MM.1S (cell line): ENCODE data around the gene RAB44.

Source experiments
- DNase-seq: peaks from one replicate; pipeline ENCODE4 v3.0.0-alpha.2; 2015
- H2AFZ ChIP-seq: fragments of 300-600 bp; sonication (generic); 2 replicates; pipeline ENCODE4 v1.6.0; 2016; ENCODE audit warnings: antibody characterized with exemption, low read length
- H3F3A ChIP-seq: fragments of 300-600 bp; sonication (generic); 2 replicates; pipeline ENCODE4 v1.6.1; 2016; ENCODE audit warnings: mild to moderate bottlenecking, antibody characterized with exemption, low read length, moderate library complexity, mixed read lengths; ENCODE audit not compliant: insufficient read depth
- H3K27ac ChIP-seq: fragments of 300-600 bp; sonication (generic); 2 replicates; pipeline ENCODE4 v1.5.1; 2016; ENCODE audit warnings: mild to moderate bottlenecking, low read length
- H3K27me3 ChIP-seq: fragments of 300-600 bp; sonication (generic); replicated peaks from 2 replicates; pipeline ENCODE4 v1.6.0; 2016; ENCODE audit warnings: low read length; ENCODE audit not compliant: insufficient read depth
- H3K36me3 ChIP-seq: fragments of 300-600 bp; sonication (generic); replicated peaks from 2 replicates; pipeline ENCODE4 v1.6.1; 2016; ENCODE audit warnings: mild to moderate bottlenecking, low read length, mixed read lengths; ENCODE audit not compliant: insufficient read depth
- H3K4me1 ChIP-seq: fragments of 300-600 bp; sonication (generic); 2 replicates; pipeline ENCODE4 v1.6.1; 2016; ENCODE audit warnings: low read length, mixed read lengths
- H3K4me2 ChIP-seq: fragments of 300-600 bp; sonication (generic); 2 replicates; pipeline ENCODE4 v1.6.0; 2016; ENCODE audit warnings: low read depth, low read length
- H3K4me3 ChIP-seq: fragments of 300-600 bp; sonication (generic); 2 replicates; pipeline ENCODE4 v1.5.1; 2016; ENCODE audit warnings: low read length, mixed read lengths
- H3K79me2 ChIP-seq: fragments of 300-600 bp; sonication (generic); 2 replicates; pipeline ENCODE4 v1.6.1; 2016; ENCODE audit warnings: mixed run types, low read length, mixed read lengths
- H3K9ac ChIP-seq: fragments of 300-600 bp; sonication (generic); 2 replicates; pipeline ENCODE4 v1.6.1; 2016; ENCODE audit warnings: low read length, mixed read lengths
- H3K9me2 ChIP-seq: fragments of 300-600 bp; sonication (generic); replicated peaks from 2 replicates; pipeline ENCODE4 v1.6.1; 2016; ENCODE audit warnings: mild to moderate bottlenecking, low read length, mixed read lengths; ENCODE audit not compliant: insufficient read depth
- H3K9me3 ChIP-seq: fragments of 300-600 bp; sonication (generic); replicated peaks from 2 replicates; pipeline ENCODE4 v1.6.1; 2016; ENCODE audit warnings: mild to moderate bottlenecking, low read length, mixed read lengths; ENCODE audit not compliant: insufficient read depth
- H4K20me1 ChIP-seq: fragments of 300-600 bp; sonication (generic); 2 replicates; pipeline ENCODE4 v1.6.1; 2016; ENCODE audit warnings: mild to moderate bottlenecking, low read length, moderate library complexity, mixed read lengths; ENCODE audit not compliant: insufficient read depth
- EZH2 ChIP-seq: fragments of 300-600 bp; sonication (generic); optimal IDR thresholded peaks from 2 replicates; pipeline ENCODE3; 2017; ENCODE audit warnings: low read depth, mild to moderate bottlenecking, antibody characterized with exemption, low read length, mixed read lengths
- EZH2phosphoT487 ChIP-seq: fragments of 300-600 bp; sonication (generic); IDR thresholded peaks from 2 replicates; pipeline ENCODE4 v1.6.1; 2018; ENCODE audit warnings: antibody characterized with exemption, low read length
- TF ChIP-seq, protein P1 (sequence below): fragments of 300-600 bp; sonication (generic); IDR thresholded peaks from 2 replicates; pipeline ENCODE4 v1.5.1; 2016; ENCODE audit warnings: antibody characterized with exemption, low read length, mixed read lengths

Gene RAB44

DNA sequence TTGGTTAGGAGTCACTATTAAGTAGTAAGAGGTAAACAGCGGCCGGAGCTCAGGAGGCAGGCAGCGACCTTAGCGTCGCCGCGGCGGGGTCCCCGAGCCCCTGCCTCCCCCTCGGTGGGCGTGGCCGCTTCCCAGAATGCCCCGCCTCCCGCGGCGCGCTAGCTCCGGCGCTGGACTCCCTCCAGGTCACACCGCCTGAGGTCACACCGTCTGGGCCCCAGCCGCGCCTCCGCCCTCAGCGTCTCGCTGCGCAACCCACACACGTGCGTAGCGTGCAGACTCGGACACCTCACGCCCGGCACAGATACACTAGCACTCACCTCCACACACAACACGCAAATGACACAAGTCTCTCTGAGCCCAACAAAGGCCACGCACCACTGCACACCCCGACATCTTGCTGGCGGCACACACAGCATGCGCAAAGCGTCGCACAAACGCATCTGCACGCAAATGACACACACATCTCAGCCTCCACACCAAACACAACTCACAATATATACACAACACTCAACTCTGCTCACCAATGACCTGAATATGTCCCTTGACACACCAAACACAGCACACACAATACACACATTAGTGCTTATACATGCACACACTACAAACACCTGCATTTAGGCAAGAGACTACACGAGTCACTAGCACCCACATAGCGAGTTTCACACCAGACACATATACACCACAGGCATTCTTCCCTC lies 36.7 kb upstream of the RAB44 start:
- Histone ChIP-seq H4K20me1 (no peaks in the 10 kb centered on the region), H3K4me1 (peaks cover 38% of the 10 kb centered on the region), H3K4me3 (no peak overlapping the region), H3K9ac (no peak overlapping the region), H3K27ac (no peak overlapping the region), H3K27me3 (no peaks in the 10 kb centered on the region), H3K9me2 (no peaks in the 10 kb centered on the region), H2AFZ (no peak overlapping the region), H3K4me2 (no peak overlapping the region), H3F3A (peaks cover 12% of the 10 kb centered on the region), H3K79me2 (no peaks in the 10 kb centered on the region), H3K9me3 (no peaks in the 10 kb centered on the region), H3K36me3 (no peaks in the 10 kb centered on the region)
- TF ChIP-seq EZH2 = no peak
- no peak for DNase-seq

DNA sequence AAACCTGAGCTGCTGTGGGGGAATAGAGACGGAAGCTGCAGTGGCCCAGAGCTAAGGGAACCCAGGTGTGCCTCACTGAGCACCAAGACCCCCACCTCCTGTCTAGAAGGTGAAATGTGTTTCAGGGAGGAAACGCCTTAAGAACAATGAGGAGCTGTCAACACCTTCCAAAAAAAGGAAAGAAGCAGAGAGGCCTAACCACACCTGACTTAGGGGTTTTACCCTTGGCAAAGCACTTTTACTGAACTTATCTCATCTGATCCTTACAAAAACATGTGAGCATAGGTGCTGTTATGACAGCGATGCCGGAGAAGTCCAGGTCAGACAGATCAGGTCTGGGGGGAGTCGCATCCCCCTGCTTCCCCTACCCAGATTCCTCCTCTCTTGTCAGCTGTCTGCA lies 35.2 kb upstream of the RAB44 start:
- Histone ChIP-seq H3K79me2 (no peaks in the 10 kb centered on the region), H2AFZ (no peak overlapping the region), H3K4me1 (peaks cover 42% of the 10 kb centered on the region), H3K4me2 (peak overlapping the region; percentile 54), H3K9me2 (no peaks in the 10 kb centered on the region), H3F3A (peaks cover 18% of the 10 kb centered on the region), H4K20me1 (no peaks in the 10 kb centered on the region), H3K27ac (peak overlapping the region; percentile 30; the same call in 1 of the 2 replicates), H3K9me3 (no peaks in the 10 kb centered on the region), H3K9ac (no peak overlapping the region), H3K27me3 (no peaks in the 10 kb centered on the region), H3K4me3 (no peak overlapping the region), H3K36me3 (no peaks in the 10 kb centered on the region)
- peak; percentile 72 for DNase-seq
- TF ChIP-seq EZH2phosphoT487 = no peak
- TF ChIP-seq, protein P1, sequence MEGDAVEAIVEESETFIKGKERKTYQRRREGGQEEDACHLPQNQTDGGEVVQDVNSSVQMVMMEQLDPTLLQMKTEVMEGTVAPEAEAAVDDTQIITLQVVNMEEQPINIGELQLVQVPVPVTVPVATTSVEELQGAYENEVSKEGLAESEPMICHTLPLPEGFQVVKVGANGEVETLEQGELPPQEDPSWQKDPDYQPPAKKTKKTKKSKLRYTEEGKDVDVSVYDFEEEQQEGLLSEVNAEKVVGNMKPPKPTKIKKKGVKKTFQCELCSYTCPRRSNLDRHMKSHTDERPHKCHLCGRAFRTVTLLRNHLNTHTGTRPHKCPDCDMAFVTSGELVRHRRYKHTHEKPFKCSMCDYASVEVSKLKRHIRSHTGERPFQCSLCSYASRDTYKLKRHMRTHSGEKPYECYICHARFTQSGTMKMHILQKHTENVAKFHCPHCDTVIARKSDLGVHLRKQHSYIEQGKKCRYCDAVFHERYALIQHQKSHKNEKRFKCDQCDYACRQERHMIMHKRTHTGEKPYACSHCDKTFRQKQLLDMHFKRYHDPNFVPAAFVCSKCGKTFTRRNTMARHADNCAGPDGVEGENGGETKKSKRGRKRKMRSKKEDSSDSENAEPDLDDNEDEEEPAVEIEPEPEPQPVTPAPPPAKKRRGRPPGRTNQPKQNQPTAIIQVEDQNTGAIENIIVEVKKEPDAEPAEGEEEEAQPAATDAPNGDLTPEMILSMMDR = no peak
- no peak for TF ChIP-seq EZH2

DNA sequence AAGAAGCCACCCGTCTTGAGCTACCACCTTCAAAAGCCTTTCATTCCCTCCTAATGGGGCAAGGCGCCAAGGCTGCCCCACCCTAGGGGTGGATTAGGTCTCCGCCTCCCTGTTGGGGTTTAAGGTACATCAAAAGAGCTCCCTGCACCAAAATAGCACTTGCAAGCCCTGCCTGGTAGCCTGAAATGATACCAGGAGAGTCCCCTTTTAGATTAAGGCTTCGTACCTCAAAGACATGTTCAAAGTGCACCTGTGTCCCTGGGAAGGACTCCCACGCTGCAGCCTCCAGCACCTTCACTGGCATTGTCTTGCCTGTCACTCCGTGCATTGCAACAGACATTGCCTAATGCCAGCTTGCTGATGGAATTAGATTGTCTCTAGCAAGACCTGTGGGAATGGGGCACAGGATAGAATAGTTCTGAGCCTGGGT lies 34.8 kb upstream of the RAB44 start:
- Histone ChIP-seq H3K27ac (peak overlapping the region; percentile 30; the same call in 1 of the 2 replicates), H3K79me2 (no peaks in the 10 kb centered on the region)

More for the DNA sequence above, 34.8 kb upstream of the RAB44 start:
- H3K9me2 ChIP-seq = no peaks in the 10 kb centered on the region
- no peaks in the 10 kb centered on the region for H3K36me3 ChIP-seq
- H4K20me1 ChIP-seq = no peaks in the 10 kb centered on the region
- no peaks in the 10 kb centered on the region for H3K9me3 ChIP-seq
- TF ChIP-seq EZH2 (no peak), EZH2phosphoT487 (no peak)
- TF ChIP-seq, protein P1 = no peak
- peaks cover 39% of the 10 kb centered on the region for H3K4me1 ChIP-seq
- H3F3A ChIP-seq = peaks cover 18% of the 10 kb centered on the region
- no peak overlapping the region for H3K9ac ChIP-seq
- peak overlapping the region; percentile 23; the same call in 1 of the 2 replicates for H2AFZ ChIP-seq
- H3K4me3 ChIP-seq = no peak overlapping the region
- no peaks in the 10 kb centered on the region for H3K27me3 ChIP-seq
- peak; percentile 47 for DNase-seq
- peak overlapping the region; percentile 54 for H3K4me2 ChIP-seq
